ENCODE data around the gene IGSF22.

The IGSF22 gene

GRCh38 chr11:18713646-18714442 is 12.1 kb downstream of the IGSF22 start:
- TF ChIP-seq, protein P1, sequence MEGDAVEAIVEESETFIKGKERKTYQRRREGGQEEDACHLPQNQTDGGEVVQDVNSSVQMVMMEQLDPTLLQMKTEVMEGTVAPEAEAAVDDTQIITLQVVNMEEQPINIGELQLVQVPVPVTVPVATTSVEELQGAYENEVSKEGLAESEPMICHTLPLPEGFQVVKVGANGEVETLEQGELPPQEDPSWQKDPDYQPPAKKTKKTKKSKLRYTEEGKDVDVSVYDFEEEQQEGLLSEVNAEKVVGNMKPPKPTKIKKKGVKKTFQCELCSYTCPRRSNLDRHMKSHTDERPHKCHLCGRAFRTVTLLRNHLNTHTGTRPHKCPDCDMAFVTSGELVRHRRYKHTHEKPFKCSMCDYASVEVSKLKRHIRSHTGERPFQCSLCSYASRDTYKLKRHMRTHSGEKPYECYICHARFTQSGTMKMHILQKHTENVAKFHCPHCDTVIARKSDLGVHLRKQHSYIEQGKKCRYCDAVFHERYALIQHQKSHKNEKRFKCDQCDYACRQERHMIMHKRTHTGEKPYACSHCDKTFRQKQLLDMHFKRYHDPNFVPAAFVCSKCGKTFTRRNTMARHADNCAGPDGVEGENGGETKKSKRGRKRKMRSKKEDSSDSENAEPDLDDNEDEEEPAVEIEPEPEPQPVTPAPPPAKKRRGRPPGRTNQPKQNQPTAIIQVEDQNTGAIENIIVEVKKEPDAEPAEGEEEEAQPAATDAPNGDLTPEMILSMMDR (IDR thresholded peaks at IDR 0.05; ENCODE audit: low read depth, low read length): no peak
- no peak overlapping the region for H3K4me3 ChIP-seq (ENCODE audit: low read depth, low read length)

DNA sequence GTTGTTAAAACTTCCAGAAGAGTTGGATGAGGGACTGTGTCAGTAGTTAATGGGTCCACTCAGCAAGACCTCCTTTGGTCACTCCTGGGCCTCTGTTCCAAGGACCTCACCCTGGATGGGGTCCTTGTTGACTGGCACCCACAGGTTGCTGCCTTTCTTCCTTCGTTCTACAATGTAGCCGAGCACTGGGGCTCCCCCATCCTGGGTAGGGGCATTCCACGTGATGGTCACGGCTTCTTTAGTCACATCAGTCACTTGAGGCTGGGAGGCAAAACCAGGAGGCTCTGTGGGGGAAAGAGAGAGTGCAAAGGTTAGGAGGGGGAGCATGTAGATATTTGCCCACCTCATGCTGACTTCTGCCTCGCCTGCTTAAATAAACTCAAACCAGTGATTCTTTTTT is 15.4 kb downstream of the IGSF22 start:
- TF ChIP-seq, protein P1 (IDR thresholded peaks at IDR 0.05; ENCODE audit: low read depth, low read length): no peak

GRCh38 chr11:18709414-18709813 is 16.6 kb downstream of the IGSF22 start:
- TF ChIP-seq, protein P1 (IDR thresholded peaks at IDR 0.05; ENCODE audit: low read depth, low read length): no peak

More for the DNA sequence above, 15.4 kb downstream of the IGSF22 start:
- no peak overlapping the region for H3K4me3 ChIP-seq (ENCODE audit: low read depth, low read length)

GRCh38 chr11:18707811-18708340 is 18.1 kb downstream of the IGSF22 start:
- TF ChIP-seq, protein P1 (IDR thresholded peaks at IDR 0.05; ENCODE audit: low read depth, low read length): no peak
- H3K4me3 ChIP-seq (ENCODE audit: low read depth, low read length): no peak overlapping the region

More at GRCh38 chr11:18709414-18709813, 16.6 kb downstream of the IGSF22 start:
- H3K4me3 ChIP-seq (ENCODE audit: low read depth, low read length): no peak overlapping the region

DNA sequence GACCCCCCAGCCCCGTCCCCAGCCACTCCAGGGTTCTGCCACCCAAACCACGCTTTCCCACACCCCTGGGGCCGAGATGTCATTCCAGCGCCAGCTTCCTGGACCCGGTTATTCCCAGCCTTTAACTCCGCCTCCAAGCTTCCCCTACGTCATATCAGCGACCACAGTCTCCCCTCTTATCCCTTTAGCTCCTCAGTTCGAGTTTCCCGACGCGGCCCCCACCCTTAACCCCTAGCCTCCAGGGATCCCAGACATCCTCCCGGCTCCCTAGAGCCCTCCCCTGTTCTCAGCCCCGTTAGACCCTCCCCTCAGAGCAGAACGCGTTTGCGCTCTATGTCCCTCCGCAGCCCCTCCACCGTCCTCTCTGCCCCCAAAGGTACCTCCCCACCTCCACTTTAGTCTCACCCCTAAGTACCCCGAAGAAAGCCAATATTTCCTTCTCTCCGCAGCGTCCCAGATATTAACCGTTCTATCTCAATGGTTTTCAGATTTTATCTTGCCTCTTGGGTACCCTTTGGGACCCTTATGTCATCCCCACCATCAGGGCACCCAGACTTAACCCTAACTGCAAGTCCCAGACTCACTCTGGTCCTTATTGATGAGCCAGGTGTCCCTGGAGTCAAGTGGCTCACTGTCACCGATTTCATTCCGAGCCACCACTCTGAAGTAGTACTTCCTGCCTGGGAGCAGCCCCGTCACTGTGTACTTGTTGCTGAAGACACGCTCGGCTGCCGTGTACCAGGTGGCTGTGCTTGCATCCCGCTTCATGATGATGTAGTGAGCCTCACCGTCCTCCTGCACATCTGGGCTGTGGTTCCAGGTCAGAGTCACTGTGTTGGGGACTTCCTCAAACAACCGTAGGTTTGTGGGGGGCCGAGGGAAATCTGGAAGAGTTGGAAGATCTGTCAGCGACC is 19.4 kb downstream of the IGSF22 start:
- TF ChIP-seq, protein P1 (IDR thresholded peaks at IDR 0.05; ENCODE audit: low read depth, low read length): no peak
- peak overlapping the region; percentile 22; the same call in 1 of the 2 replicates for H3K4me3 ChIP-seq (ENCODE audit: low read depth, low read length)

GRCh38 chr11:18705651-18706281 is 20.2 kb downstream of the IGSF22 start:
- TF ChIP-seq, protein P1 (IDR thresholded peaks at IDR 0.05; ENCODE audit: low read depth, low read length): no peak
- no peak overlapping the region for H3K4me3 ChIP-seq (ENCODE audit: low read depth, low read length)

Data from WI38 (cell line).